ENCODE measurements around the gene IGSF8.
"Not testable (repeated sequence)": the region's sequence is repeated elsewhere in the genome, so short reads cannot be mapped to it uniquely, and the experiment has no call there.

The IGSF8 gene

DNA sequence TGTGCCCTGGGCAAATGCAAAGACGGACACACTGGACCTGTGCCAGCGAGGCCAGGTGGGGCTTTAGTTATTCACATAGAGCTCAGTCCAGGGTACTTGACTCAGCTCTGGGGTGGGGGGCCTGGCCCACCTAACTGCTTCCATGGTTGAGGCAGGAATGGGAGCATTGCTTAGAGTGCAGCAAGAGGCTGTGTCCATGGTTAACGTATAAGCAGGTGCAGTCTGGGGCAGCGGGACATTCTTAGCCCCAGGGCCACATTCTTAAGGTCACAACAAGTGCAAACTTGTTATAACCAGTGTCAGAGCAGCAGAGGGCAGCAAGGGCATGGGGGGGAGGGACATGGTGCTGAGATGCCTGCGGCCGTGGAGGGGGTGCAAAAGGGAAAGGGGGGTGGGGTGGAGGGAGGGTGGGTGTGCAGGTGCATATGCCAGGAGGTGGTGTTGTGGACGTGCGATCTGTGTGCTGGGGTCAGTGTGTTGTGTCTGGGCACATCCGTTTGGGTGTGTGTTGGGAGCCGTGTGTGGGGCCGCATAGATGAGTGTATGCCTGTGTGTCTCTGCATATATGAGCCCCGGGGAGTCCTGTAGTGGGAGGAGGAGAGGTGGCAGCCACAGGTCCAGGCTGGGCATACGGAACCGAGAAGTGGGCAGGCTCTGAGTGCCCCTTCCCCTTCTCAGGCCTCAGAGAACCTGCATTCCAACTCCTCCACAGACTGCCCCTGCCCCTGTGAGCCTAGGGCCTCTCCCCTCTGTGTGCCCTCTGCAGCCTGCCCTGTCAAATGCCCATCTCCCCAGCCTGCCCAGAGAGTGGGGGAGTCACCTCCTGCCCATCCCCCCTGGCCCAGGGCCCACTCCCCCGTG lies 36.8 kb downstream of the IGSF8 start:
- DNase-seq (ENCODE audit: low read depth) = no peak
- TF ChIP-seq, protein P1, sequence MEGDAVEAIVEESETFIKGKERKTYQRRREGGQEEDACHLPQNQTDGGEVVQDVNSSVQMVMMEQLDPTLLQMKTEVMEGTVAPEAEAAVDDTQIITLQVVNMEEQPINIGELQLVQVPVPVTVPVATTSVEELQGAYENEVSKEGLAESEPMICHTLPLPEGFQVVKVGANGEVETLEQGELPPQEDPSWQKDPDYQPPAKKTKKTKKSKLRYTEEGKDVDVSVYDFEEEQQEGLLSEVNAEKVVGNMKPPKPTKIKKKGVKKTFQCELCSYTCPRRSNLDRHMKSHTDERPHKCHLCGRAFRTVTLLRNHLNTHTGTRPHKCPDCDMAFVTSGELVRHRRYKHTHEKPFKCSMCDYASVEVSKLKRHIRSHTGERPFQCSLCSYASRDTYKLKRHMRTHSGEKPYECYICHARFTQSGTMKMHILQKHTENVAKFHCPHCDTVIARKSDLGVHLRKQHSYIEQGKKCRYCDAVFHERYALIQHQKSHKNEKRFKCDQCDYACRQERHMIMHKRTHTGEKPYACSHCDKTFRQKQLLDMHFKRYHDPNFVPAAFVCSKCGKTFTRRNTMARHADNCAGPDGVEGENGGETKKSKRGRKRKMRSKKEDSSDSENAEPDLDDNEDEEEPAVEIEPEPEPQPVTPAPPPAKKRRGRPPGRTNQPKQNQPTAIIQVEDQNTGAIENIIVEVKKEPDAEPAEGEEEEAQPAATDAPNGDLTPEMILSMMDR (conservative IDR thresholded peaks at IDR 0.05; ENCODE audit: low read length) = no peak
- H3K4me3 ChIP-seq (ENCODE audit: low read length) = no peak overlapping the region

DNA sequence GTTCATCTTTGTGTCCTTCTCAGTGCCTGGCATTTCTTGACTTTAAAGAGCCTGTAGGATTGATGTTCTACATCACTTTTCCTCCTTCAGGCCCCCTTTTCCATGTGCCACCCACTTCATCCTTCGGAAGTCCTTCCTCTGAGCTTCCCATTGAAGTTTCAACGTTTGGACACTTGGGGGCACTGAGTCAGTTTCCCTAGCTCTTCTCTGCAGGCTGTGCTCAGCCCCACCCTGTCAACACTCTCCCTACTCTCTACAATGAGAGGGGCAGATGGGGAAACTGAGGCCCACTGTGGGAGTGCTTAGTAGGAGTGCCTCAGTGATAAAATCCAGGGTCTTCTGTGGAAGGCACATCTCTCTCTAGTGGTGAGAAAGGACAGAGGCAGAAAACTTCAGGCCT lies 40.3 kb downstream of the IGSF8 start:
- DNase-seq (ENCODE audit: low read depth) = peak; percentile 8
- H3K4me3 ChIP-seq (ENCODE audit: low read length) = no peak overlapping the region
- TF ChIP-seq, protein P1 (conservative IDR thresholded peaks at IDR 0.05; ENCODE audit: low read length) = peak; percentile 45

DNA sequence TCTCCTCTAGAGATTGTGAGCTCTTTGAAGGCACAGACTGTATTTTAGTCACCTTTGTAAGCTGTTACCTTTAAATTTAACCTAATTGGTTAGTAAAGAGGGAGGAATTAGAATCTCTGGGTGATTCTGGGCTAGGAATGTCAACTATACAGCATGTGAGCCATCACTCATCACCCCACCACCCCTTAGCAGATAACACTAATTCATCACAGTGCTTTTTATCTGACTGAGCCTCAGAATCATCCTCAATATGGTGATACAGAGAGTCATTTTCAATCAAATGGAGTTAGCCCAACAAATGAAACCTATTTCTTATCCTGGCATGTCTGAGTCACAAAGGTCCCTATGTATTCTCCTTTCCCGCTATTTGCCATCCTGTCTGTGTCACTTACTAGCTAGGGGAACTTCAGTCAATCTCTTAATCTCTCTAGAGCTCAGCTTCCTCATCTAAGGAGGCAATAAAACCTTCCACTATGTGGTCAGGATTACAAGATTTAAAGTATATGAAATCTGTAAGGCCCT lies 41.7 kb downstream of the IGSF8 start:
- no peak overlapping the region for H3K4me3 ChIP-seq (ENCODE audit: low read length)
- TF ChIP-seq, protein P1 (conservative IDR thresholded peaks at IDR 0.05; ENCODE audit: low read length) = no peak
- DNase-seq (ENCODE audit: low read depth) = no peak

DNA sequence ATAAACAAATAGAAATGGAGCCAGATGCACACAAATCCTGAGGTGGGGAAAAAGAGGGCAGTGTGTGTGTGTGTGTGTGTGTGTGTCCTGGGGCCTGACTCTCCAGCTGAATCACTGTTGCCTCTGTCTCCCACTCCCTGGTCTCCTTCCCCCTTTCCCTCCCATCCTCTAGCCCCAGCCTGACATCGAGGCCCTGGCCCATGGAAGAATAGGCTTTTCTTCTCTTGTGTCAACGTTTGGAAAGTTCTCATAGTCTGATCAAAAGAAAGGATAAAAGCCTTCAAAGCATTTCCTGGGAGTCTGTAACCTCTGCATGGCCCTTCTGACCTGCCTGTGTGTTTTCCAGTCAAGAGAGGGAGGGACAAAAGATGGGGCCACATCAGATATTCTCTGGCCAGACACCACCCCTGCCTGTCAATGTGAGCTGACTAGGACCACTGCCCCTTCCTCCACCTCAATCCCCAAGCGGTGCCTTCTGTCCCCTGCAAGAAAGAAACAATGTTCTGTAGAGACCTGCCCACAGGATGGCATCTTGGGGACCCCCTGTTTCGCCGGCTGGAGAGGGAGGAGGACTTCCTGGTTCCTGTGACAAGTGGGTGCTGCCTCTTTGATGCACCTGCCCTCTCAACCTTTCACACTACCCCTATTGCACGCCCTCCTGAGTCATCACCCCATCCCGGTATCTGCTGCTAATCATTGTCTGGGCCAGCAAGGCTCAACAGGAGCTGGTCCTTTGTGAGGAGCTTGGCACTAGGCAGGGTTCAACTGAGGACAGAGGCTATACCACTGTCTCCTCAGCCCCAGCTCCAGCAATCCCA lies 44.7 kb downstream of the IGSF8 start:
- H3K4me3 ChIP-seq (ENCODE audit: low read length) = no peak overlapping the region
- TF ChIP-seq, protein P1 (conservative IDR thresholded peaks at IDR 0.05; ENCODE audit: low read length) = no peak
- no peak for DNase-seq (ENCODE audit: low read depth)

DNA sequence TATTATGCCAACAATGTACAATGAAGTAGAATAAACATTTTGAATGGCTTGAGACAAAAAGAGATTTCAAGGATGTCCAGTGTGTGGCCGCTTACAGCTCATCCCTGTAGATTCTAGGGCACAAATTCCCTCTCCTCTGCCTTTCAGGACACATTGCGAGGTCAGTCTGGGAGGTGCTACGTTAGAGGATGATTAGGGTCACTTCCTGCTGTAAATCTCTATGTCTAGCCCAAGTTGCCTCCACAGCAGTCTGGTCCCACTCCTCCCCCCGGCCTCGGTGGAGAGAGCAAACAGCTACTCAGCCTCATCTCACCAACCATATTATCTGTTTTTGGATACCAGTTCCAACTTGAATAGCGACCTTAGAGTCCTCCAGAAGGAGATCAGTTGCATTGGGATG lies 45.5 kb downstream of the IGSF8 start:
- no peak overlapping the region for H3K4me3 ChIP-seq (ENCODE audit: low read length)
- no peak for DNase-seq (ENCODE audit: low read depth)
- TF ChIP-seq, protein P1 (conservative IDR thresholded peaks at IDR 0.05; ENCODE audit: low read length) = no peak

DNA sequence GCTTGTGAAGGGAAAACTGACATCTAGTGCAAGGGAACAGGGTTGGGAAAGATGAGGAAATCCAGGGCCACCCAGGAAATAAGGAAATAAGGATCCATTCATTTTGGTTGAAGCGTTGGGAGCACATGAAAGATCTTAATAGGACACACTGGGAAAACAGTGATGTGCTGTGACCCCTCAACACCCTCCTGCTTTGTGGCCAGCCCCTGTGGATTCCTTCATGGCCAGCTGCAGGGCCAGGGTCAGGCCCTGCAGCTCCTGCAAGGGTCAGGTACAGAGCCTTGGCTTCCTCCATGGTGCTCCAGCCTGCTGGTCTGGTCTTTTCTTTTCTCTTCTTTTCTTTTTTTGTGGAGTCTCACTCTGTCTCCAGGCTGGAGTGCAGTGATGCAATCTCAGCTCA lies 47.8 kb downstream of the IGSF8 start:
- DNase-seq (ENCODE audit: low read depth) = no peak

DNA sequence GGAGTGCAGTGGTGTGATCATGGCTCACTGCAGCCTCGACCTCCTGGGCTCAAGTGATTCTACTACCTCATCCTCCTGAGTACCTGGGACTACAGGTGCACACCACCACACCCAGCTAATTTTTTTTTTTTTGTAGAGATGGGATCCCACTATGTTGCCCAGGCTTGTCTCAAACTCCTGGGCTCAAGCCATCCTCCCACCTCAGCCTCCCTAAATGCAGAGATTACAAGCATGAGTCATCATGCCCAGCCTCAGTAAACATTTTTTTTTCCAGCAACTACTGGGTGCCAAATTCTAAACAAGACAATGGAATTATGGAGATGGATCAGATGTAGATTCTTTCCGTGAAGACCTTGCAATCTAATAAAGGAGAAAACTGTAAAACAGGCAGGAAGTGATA lies 48.2 kb downstream of the IGSF8 start:
- H3K4me3 ChIP-seq (ENCODE audit: low read length); DNase-seq (ENCODE audit: low read depth): not testable (repeated sequence)

More for the DNA sequence above, 47.8 kb downstream of the IGSF8 start:
- H3K4me3 ChIP-seq (ENCODE audit: low read length) = no peak overlapping the region
- TF ChIP-seq, protein P1 (conservative IDR thresholded peaks at IDR 0.05; ENCODE audit: low read length) = no peak
